Measurements from ENCODE around the gene NLGN2.

NLGN2 gene

DNA sequence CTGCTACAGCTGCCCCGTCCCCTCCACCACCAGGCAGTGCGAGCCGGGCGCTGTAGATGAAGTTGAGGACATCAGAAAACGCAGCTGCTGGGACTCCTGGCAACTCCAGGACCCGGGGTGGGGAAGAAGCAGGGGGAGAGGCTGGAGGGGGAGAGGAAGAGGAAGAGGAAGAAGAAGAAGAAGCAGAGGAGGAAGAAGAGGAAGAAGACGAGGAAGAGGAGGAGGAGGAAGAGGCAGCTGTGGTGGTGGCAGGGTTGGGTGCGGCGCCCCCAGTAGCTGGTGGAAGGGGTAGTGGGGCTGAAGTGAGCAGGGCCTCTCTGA is 58.6 kb downstream of the NLGN2 start:
- DNase-seq (ENCODE audit: low spot score), result no peak

DNA sequence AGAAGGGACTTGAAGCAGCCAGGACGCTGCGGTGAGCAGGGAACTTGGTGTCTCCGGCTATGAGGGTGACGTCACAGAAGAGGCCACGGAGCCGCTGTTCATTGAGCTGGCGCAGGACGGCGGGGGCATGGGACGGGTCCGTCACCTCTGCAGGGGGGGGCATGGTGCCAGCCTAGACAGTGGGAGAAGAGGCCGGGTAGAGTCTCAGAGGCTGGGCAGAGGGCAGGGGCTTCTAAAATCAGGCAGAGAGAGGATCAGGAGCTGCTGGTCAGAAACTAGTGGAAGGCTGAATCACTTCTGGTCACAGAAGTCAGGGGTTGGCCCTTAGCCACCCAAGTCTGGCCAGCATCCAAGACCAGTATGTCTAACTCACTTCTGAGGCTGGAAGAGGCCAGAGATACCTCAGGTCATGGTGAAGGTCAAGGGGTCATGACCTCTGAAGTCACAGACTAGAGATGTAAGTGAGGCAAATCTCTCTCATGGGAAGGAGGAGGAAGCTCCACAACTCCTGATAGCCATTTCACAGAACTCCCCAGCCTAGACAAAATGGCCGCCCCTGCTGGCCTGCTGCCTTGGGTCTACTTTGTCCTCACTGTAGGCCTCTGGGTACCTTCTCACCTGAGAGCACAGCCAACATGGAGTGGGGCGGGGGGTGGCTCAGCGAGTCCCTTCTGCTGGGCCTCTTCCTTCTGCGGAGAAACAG is 59.1 kb downstream of the NLGN2 start:
- no peak for DNase-seq (ENCODE audit: low spot score)

GRCh38 chr17:7467498-7467897 is 59.9 kb downstream of the NLGN2 start:
- no peak for DNase-seq (ENCODE audit: low spot score)

GRCh38 chr17:7468290-7468689 is 60.6 kb downstream of the NLGN2 start:
- DNase-seq (ENCODE audit: low spot score), result no peak

- DNase-seq (ENCODE audit: low spot score), result no peak
These were observed 61.3 kb downstream of the NLGN2 start for GRCh38 chr17:7468804-7469389.

Measured in ecto neural progenitor cell (in vitro differentiated cells).